Raji (cell line): ENCODE results near the gene AMN.

Source experiments
- POLR2A ChIP-seq: IDR thresholded peaks from 2 replicates; pipeline ENCODE4 v1.6.1; 2011; ENCODE audit warnings: low read depth, low read length, control low read depth; ENCODE audit not compliant: insufficient read depth

Gene AMN

GRCh38 chr14:102955636-102956408 lies 33.4 kb downstream of the AMN start:
- no peak for TF ChIP-seq POLR2A

GRCh38 chr14:102957222-102957621 lies 34.8 kb downstream of the AMN start:
- no peak for TF ChIP-seq POLR2A

GRCh38 chr14:102958461-102958860 lies 36.0 kb downstream of the AMN start:
- TF ChIP-seq POLR2A, result no peak

- no peak for TF ChIP-seq POLR2A
These were observed 39.7 kb downstream of the AMN start for GRCh38 chr14:102962111-102962627.

GRCh38 chr14:102964152-102964730 lies 41.8 kb downstream of the AMN start:
- no peak for TF ChIP-seq POLR2A

- no peak for TF ChIP-seq POLR2A
These were observed 42.8 kb downstream of the AMN start for GRCh38 chr14:102965282-102965681.

GRCh38 chr14:102965971-102966655 lies 43.6 kb downstream of the AMN start:
- no peak for TF ChIP-seq POLR2A

- no peak for TF ChIP-seq POLR2A
These were observed 44.4 kb downstream of the AMN start for GRCh38 chr14:102966681-102967505.

GRCh38 chr14:102967506-102967795 lies 45.0 kb downstream of the AMN start:
- TF ChIP-seq POLR2A, result no peak

GRCh38 chr14:102968306-102968705 lies 45.8 kb downstream of the AMN start:
- TF ChIP-seq POLR2A, result no peak

GRCh38 chr14:102969060-102969791 lies 46.8 kb downstream of the AMN start:
- TF ChIP-seq POLR2A, result no peak

- TF ChIP-seq POLR2A, result no peak
These were observed 47.4 kb downstream of the AMN start for GRCh38 chr14:102969901-102970300.

- TF ChIP-seq POLR2A, result no peak
These were observed 48.0 kb downstream of the AMN start for GRCh38 chr14:102970496-102970895.

GRCh38 chr14:102971314-102971713 lies 48.9 kb downstream of the AMN start:
- TF ChIP-seq POLR2A, result no peak
